ENCODE measurements around the gene SSUH2.

DNA sequence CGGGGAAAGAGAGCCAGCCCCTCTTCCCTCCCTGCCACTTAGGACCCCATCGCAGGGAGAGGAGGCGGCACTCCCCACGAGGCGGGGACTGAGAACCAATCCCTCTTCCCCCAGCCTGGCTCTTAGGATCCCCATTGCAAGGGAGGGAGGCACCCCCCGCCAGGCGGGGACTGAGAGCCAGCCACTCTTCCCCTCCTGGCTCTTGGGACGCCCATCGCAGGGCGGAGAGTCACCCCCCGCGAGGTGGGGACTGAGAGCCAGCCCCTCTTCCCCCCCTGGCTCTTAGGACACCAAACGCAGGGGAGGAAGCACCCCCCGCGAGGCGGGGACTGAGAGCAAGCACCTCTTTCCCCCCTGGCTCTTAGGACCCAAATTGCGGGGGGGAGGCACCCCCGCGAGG lies 34.2 kb upstream of the SSUH2 start:
- TF ChIP-seq POLR2A (IDR thresholded peaks at IDR 0.05) (no peak), CTCF (IDR thresholded peaks at IDR 0.05) (no peak)

All from uterus (tissue), 2 donors.